ENCODE results near the gene USP32.

The USP32 gene

GRCh38 chr17:60155815-60156214, 236.1 kb downstream of the USP32 start:
- no peak for TF ChIP-seq CTCF (IDR thresholded peaks at IDR 0.05; ENCODE audit: extremely low read depth, insufficient read depth, missing control alignments)
- in situ Hi-C loops (cut with MboI; ENCODE audit: low pct_unique_long_range_greater_than_20kb, low sequenced_read_pairs, unreplicated experiment) = no loop called here
- DNase-seq (ENCODE audit: low spot score) = no peak

DNA sequence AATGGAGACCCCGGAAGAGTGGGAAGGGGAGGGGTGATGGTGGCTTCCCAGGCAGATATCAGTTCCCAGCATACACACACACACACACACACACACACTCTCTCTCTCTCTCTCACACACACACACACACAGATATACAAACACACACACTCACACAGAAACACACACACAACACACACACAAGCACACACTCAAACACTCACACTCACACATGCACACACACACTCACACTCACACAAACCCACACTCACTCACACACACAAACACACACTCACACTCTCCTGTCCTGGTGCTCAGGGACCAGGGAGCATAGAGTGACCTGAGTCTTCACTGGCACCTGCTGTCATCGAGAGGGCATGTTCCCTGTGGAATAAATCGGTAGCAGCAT, 236.5 kb downstream of the USP32 start:
- no peak for TF ChIP-seq CTCF (IDR thresholded peaks at IDR 0.05; ENCODE audit: extremely low read depth, insufficient read depth, missing control alignments)
- in situ Hi-C loops (cut with MboI; ENCODE audit: low pct_unique_long_range_greater_than_20kb, low sequenced_read_pairs, unreplicated experiment) = no loop called here
- no peak for DNase-seq (ENCODE audit: low spot score)

DNA sequence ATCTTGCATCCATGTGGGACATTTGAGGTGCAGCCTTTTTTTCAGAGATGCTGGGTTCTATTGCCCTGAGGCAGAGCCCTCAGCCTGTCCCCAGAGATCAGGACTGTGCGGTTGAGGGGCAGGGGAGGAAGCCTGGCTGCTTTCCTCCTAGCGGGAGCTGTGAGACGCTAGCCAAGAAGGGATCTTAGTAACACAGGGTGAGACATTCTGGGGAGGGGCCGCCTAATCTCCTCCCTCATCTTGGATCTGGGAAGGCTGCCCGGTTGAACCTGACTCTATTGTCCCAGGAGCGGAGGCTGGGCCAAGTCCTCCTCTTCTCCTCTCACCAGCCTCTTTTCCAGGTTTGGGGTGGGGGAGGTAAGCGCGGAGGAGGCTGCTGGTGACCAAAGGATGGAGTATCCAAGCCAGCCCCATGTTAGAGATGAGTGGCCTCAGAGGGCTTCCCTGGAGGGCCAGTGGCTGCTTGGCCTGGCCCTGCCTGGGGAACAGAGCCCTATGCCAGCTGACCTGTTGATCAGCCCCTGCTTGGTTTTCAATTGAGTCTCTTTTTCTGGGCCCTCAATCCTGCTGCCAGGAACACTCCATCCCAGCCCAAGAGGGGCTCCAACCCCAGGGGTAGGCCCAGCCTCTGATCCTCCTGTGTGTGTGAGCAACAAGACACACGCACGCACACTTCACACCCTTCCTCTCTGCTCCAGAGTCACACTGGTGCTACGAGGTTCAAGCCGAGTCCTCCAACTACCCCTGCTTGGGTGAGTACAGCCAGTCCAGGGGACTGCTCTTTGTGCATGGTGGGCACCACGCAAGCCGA, 237.1 kb downstream of the USP32 start:
- DNase-seq (ENCODE audit: low spot score) = no peak
- in situ Hi-C loops (cut with MboI; ENCODE audit: low pct_unique_long_range_greater_than_20kb, low sequenced_read_pairs, unreplicated experiment) = no loop called here
- TF ChIP-seq CTCF (IDR thresholded peaks at IDR 0.05; ENCODE audit: extremely low read depth, insufficient read depth, missing control alignments) = no peak

GRCh38 chr17:60153606-60154390, 238.1 kb downstream of the USP32 start:
- in situ Hi-C loops (cut with MboI; ENCODE audit: low pct_unique_long_range_greater_than_20kb, low sequenced_read_pairs, unreplicated experiment) = no loop called here
- DNase-seq (ENCODE audit: low spot score) = no peak
- no peak for TF ChIP-seq CTCF (IDR thresholded peaks at IDR 0.05; ENCODE audit: extremely low read depth, insufficient read depth, missing control alignments)

DNA sequence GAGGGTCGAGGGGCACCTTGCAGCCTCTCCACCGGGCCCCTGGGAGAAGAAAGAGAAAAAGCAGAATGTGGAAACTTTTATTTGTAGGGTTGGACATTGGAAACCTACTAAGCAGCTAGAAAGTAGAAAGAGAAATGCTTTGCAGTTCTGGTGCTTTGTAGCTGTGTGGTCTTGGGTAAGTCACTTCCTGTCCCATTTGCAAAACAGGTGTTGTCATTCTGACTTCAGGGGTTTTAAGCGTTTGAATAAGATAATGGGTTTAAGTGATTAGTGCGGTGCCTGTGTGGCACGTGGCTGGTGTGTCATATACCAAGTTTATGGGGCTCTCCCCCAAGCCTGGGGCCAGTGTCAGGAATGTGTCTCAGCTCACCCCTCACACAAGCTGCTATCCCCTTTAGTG, 240.6 kb downstream of the USP32 start:
- TF ChIP-seq CTCF (IDR thresholded peaks at IDR 0.05; ENCODE audit: extremely low read depth, insufficient read depth, missing control alignments) = no peak
- in situ Hi-C loops (cut with MboI; ENCODE audit: low pct_unique_long_range_greater_than_20kb, low sequenced_read_pairs, unreplicated experiment) = no loop called here

DNA sequence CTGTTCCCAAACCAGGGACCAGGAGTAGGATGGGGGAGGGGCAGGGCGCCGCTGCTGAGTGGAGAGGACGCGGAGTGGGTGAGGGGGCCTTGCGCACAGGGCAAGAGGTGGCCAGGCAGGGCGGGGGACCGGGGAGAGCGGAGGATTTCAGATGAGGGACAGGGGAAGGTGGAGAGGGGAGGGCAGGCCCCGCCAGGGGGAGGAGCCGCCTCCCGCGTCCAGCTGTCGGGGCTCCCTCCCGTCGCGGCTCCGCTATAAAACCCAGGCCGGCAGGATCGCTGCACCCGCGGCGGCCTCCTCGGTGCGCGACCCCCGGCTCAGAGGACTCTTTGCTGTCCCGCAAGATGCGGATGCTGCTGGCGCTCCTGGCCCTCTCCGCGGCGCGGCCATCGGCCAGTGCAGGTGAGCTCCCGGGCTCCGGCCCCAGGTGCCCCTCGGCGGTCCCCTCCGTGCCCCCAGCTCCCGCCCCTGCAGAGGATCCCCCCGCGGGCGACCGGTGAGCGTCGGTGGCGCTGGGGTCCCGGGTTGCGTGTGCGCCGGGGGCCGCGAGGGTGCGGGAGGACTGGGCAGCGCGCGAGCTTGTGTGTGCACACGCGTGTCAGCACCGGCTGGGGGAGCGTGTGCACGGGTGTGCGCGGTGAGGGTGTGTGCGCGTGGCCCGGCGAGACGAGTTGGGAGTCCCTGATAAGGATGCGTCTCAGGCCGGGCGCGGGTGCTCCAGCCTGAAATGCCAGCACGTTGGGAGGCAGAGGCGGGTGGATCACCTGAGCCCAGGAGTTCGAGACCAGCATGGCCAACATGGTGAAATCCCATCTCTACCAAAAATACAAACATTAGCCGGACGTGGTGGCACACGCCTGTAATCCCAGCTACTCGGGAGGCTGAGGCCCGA, 242.0 kb downstream of the USP32 start, which contains the start of gene CA4:
CA4 (plus strand) TSS at position 283 of the 892 bp plus-strand sequence; CDS start at position 345, 62 bp downstream.
- TF ChIP-seq CTCF (IDR thresholded peaks at IDR 0.05; ENCODE audit: extremely low read depth, insufficient read depth, missing control alignments) = no peak
- in situ Hi-C loops (cut with MboI; ENCODE audit: low pct_unique_long_range_greater_than_20kb, low sequenced_read_pairs, unreplicated experiment) = loop anchor here (25.0 kb wide), 2 partner anchors 262 to 487 kb away; partner anchors contain the start of gene CHCT1
- DNase-seq (ENCODE audit: low spot score) = peak; percentile 37

More for the DNA sequence above, 240.6 kb downstream of the USP32 start:
- DNase-seq (ENCODE audit: low spot score) = peak; percentile 48

Measured in GM13977 (cell line).